Measurements from ENCODE around the gene CDK2AP2.
A peak's percentile ranks its signal among the peaks of the same experiment; 100 is the strongest.
"Not testable (repeated sequence)": the region's sequence is repeated elsewhere in the genome, so short reads cannot be mapped to it uniquely, and the experiment has no call there.

Gene CDK2AP2

DNA sequence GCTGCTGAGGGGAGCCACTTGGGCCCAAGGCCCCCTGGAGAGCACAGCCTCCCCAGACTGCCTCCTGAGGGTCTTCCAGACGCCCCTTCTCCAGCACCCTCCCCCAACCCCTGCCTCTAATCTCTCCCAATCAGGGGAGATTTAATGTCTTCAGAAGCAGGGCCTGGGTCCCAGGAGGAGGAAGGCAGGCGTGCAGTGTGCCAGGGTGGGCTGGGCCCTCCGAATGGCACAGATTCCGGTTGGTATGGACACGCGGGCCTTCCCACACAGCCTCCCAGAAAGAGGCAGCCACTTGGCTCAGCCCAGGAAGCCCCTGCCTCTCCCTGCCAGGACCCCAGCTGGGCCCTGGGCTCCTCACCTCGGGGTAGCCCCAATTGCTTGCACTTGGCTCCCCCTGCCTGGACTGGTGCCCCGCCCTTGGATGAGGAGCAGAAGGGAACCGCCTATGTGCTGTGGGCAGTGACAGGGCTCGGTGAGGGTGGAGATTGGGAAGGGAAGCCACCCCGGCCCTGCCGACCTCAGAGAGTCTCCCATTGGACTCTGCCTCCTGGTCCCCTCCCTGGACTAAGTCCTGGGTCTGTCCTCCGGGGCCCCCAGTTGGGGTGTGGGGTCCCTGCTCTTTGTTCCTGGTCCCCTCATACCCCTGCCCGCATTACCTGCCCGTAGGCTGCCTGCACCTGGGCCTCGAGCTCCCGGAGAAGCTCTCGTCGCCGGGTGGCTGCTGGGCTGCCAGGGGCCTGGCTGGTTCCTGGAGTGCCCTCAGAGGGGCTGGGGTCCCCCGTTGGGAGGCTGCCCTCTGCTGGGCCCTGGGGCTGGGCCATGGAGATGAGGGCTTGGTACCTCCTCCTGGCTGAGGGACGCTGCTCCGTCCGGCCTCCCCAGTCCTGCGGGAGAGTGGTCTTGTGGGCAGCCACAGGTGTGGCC lies 15.9 kb upstream of the CDK2AP2 start:
- no peak for DNase-seq

DNA sequence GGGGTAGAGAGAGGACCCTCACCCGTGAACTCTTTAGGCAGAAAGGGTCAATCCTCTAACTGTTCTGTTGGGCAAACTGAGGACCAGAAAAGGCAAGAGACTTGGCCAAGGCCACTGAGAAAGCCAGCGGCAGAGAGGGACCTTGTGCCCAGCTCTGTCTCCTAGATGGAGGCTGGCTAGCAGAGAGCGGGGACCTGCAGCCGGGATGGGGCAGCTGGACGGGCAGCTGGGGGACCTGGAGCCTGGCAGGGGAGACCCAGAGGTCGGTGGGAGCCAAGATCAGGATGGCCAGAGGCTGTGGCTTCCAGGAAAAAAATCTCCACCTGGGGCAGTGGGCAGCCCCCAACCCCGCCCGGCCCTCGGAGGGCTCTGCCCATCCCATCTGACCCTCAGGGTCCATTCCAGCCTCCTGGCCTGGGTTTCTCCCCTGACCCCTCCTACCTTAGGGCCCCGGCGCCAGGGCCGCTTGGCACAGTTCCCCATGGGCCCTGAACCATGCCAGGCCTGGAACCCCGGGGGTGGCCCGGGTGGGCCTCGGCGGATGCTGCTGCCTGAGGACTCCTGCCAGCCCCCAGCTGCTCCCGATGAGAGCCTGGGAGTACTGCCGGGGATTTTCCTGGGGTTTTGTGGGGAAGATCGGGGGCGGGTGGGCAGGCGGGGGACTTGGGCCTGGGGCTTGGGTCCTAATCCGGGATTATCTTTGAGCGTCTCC lies 15.0 kb upstream of the CDK2AP2 start, which contains the start of gene CABP2:
Gene CABP2 (minus strand): TSS at position 603 of the 712 bp plus-strand sequence. CDS start 120 bp downstream, at position 483.
- DNase-seq = no peak

- no peak for DNase-seq
Observed at GRCh38 chr11:67522338-67522737, 14.4 kb upstream of the CDK2AP2 start.

DNA sequence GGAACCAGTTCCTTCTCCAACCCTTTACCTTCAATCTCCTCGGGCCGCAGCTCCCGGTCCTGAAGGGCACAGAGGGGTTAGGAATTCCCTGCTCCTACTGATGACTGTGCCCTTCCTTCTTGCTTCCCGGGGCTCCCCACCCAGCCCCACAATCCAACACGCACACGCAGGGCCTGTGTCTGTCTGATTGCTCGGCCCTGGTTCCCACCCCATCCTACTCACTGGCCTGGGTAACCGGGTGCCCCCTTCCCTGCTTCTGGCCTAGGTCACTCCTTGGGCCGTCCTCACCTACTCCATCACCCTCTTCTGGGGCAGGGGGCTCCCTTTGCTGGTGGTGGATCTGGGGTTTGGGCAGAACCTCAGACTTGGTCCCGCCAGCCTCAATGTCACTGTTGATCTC lies 14.0 kb upstream of the CDK2AP2 start:
- DNase-seq = no peak

DNA sequence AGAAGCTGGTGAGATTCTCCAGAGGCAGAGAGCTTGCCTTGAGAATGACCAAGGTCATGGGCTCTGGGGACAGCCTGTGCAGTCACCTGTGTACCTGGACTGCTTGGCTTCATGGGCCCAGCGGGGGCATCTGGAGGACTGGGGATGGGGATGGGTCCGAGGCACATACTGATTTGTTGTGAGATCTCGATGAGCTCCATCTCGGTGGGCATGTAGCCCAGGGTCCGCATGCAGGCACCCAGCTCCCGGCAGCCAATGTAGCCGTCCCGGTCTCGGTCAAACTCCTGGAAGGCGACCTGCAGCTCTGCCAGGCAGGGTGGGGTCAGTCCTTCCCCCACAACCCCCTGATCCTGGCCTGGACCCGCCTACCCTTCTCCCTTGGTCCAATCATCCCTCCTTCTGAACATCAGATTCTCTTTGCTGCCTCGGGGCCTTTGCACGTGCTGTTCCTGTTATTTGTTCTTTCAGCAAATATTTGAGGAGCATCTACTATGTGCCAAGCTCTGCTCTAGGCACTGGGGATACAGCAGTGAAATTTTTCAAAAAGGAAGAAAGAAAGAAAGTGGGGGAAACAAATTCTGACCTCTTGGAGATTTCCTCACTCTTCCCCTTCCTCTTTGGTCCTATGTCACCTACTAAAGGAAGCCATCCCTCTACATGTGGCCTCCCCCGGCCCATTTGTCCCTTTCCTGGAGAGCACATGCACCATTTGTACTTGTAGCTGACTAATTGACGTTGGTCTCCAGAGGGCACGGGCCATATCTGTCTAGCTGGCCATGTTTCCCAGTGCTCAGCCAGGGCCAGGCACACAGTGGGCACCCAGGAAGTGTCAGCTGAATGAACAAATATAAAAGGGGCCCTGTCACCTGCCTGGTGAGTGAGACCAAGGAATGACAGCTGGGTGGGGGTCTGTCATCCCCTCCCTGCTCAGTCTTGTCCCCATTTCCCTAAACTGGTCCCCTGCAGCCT lies 13.2 kb upstream of the CDK2AP2 start:
- DNase-seq = no peak

- DNase-seq = no peak
Observed at GRCh38 chr11:67519726-67520125, 11.8 kb upstream of the CDK2AP2 start.

- no peak for DNase-seq
Observed at GRCh38 chr11:67517784-67518552, 10.0 kb upstream of the CDK2AP2 start.

DNA sequence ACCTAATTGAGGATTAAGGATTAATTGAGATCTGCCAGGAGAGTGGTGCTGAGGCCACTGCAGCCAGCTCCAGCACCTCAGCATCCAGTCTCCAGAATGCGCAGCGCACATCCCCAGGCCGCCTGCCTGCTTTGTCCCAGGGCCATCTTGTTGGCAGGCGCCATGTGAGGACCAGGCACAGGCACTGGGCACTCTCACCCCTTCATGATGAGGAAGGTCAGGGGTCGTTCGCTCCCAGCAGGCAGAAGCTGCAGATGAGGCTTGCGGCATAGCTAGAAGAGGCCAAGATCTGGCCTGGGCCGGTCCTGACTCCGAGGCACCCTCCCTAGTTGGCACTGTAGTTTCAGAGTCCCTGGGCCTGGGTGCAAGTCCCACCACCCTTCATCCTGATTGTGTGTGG lies 8.8 kb upstream of the CDK2AP2 start:
- DNase-seq = no peak

GRCh38 chr11:67514116-67514515 lies 6.2 kb upstream of the CDK2AP2 start:
- DNase-seq = no peak

DNA sequence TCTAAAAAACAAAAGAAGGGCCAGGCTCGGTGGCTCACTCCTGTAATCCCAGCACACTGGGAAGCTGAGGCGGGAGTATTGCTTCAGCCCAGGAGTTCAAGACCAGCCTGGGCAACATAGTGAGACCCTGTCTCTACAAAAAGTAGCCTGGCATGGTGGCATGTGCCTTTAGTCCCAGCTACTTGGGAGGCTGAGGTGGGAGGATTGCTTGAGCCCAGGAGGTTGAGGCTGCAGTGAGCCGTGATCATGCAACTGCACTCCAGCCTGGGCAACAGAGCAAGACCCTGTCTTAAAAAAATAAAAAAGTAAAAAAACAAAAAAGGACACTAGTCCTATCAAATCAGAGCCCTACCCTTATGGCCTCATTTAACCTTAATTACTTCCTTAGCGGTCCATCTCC lies 3.6 kb upstream of the CDK2AP2 start:
- DNase-seq = not testable (repeated sequence)

- no peak for DNase-seq
Observed at GRCh38 chr11:67510023-67510345, 2.0 kb upstream of the CDK2AP2 start.

GRCh38 chr11:67508486-67509121 lies 642 bp upstream of the CDK2AP2 start:
- peak in 55 of 56 donors; percentile 64 to 99 (median 93) for DNase-seq

DNA sequence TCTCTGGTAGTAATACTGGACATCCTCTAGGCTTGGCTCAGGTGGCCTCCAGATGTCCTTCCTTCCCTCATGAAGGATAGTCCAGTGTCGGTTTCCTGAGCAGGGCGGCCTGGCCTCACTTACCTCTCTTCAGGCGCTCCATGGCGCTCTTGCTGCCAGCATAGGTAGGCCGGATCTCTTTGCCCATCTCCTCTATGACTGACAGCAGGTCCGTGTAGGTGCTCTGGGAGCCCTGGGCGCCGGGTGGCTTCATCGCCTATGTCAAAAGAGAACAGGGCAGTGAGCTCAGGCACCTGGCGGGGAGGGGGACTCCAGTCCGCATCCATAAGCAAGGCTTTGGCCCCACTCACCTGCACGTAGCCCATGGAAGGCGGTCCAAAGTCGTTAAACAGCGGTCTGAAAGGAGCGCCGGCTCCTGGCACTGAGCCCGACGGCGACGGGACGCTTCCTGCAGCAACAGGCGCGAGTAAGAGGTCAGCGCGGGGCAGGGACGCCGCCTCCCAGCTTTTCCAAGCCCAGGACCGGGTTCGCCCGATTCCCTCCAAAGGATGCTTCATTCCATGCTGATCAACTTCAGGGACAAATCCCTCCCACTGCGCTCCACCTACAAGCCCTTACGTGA lies 609 bp downstream of the CDK2AP2 start:
- DNase-seq = peak in 3 of 56 donors; percentile 48 to 69 (median 52)

DNA sequence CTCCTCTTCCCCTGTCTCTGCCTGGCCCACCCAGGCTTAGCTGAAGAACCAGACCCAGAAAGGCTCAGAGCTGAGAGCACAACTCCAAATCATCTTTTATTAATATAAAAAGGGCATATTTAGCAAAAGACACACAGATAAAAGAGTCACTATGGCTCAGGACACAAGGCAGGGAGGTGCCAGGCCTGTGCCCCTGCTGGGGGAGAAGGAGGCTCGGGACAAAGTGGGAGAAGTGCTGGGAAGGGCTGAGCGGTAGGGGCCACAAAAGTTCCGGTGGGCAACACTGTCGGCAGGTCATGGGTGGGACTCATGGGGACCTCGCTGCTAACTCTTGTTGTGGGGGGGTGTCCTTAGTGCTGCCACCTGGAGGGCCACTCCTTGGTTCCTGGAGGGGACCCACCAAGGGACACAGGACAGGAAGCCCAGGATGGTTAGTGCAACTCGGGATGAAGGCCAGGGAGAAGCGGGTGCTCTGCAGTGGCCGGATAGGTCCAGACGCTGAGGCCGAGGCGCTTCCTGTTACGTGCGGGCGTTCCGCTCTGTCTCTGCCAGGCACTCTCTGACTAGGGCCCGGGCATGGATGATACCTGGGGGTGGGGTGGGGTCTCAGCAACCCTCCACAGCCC lies 1.4 kb downstream of the CDK2AP2 start:
- DNase-seq = peak in 1 of 56 donors; percentile 45

GRCh38 chr11:67505605-67506396 lies 2.2 kb downstream of the CDK2AP2 start:
- DNase-seq = peak in 55 of 56 donors; percentile 18 to 86 (median 66)

DNA sequence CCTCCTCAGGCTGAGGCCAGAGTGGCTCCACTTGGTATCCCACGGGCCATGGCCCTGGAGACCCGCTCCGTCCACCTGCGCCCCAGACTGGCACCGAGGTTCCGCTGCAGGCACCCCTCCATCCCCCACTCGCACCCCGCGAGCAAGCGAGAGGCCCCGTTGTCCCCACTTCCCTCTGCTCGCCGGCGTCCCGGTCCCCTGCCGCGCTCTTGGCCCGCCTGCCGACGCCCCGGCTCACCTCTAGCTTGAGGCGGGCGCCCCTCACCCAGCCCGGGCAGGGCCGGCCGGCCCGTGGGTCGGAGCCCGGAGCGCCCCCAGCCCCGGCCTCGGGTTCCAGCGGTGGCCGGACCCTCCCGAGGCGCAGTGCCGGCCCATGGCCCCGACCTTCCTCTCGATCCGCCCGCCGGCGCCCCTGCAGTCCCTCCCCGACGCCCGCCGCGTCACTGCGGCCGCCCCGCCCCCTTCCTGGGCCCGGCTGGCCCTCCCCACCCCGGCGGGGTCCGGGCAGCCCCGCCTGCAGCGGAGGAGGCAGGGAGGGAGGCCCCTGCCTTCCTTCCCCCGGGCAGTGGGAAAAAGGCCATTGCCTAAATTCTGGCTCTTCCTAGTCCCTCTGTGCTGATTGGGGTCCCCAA lies 2.9 kb downstream of the CDK2AP2 start, which contains the start of gene PITPNM1:
Gene PITPNM1 (minus strand): TSS at position 414 of the 632 bp plus-strand sequence. CDS start 1,183 bp downstream, outside the sequence.
- peak in 18 of 56 donors; percentile 14 to 66 (median 28) for DNase-seq

All from nucleus accumbens (tissue), 56 donors.